Stomach (tissue), 4 donors: Measurements from ENCODE around the gene EFCC1.

ENCODE experiments used
- EP300 ChIP-seq: sonication (generic); formaldehyde crosslinking; IDR thresholded peaks from one replicate; pipeline ENCODE4 v1.6.1; 2017; ENCODE audit warnings: antibody characterized with exemption
- POLR2A ChIP-seq, 4 donors: fragments of 450-650 bp; IDR thresholded peaks; one replicate each; pipeline ENCODE4 v1.6.1; 2016; ENCODE audit warnings: antibody characterized with exemption in 4 of 4, control low read depth in 2 of 4, mild to moderate bottlenecking in 1 of 4, moderate library complexity in 1 of 4
- POLR2AphosphoS5 ChIP-seq, 3 donors: sonication (generic); formaldehyde crosslinking; IDR thresholded peaks; one replicate each; pipeline ENCODE4 v1.6.1; 2016; ENCODE audit warnings: antibody characterized with exemption in 3 of 3
- TF ChIP-seq, protein P1 (sequence below), 7 experiments: fragments of 450-650 bp in 4 of 7; fragments of 200-600 bp in 3 of 7; sonication (generic) in 3 of 7; IDR thresholded peaks; one replicate each; pipeline ENCODE4 v1.5.1; 2016 to 2019; ENCODE audit warnings: antibody characterized with exemption in 7 of 7, control low read depth in 2 of 7, mild to moderate bottlenecking in 1 of 7

GRCh38 chr3:128970740-128971047, 30.4 kb upstream of the EFCC1 start:
- TF ChIP-seq, protein P1, sequence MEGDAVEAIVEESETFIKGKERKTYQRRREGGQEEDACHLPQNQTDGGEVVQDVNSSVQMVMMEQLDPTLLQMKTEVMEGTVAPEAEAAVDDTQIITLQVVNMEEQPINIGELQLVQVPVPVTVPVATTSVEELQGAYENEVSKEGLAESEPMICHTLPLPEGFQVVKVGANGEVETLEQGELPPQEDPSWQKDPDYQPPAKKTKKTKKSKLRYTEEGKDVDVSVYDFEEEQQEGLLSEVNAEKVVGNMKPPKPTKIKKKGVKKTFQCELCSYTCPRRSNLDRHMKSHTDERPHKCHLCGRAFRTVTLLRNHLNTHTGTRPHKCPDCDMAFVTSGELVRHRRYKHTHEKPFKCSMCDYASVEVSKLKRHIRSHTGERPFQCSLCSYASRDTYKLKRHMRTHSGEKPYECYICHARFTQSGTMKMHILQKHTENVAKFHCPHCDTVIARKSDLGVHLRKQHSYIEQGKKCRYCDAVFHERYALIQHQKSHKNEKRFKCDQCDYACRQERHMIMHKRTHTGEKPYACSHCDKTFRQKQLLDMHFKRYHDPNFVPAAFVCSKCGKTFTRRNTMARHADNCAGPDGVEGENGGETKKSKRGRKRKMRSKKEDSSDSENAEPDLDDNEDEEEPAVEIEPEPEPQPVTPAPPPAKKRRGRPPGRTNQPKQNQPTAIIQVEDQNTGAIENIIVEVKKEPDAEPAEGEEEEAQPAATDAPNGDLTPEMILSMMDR (IDR thresholded peaks at IDR 0.05), result no peak
- TF ChIP-seq POLR2A (IDR thresholded peaks at IDR 0.05) (no peak), POLR2AphosphoS5 (IDR thresholded peaks at IDR 0.05) (no peak), EP300 (no peak)
